GM18505 (cell line): ENCODE data around the gene ITPK1.

Source experiments
- ATAC-seq: cut with Tn5 transposase; IDR thresholded peaks from one replicate; pipeline ENCODE4 v1.9.1; 2021; ENCODE audit not compliant: unreplicated experiment
- POLR2A ChIP-seq: IDR thresholded peaks from 4 replicates; pipeline ENCODE4 v1.6.1; 2011; ENCODE audit warnings: borderline replicate concordance; ENCODE audit not compliant: insufficient read depth, insufficient read length; ENCODE audit errors: extremely low read depth

The ITPK1 gene

DNA sequence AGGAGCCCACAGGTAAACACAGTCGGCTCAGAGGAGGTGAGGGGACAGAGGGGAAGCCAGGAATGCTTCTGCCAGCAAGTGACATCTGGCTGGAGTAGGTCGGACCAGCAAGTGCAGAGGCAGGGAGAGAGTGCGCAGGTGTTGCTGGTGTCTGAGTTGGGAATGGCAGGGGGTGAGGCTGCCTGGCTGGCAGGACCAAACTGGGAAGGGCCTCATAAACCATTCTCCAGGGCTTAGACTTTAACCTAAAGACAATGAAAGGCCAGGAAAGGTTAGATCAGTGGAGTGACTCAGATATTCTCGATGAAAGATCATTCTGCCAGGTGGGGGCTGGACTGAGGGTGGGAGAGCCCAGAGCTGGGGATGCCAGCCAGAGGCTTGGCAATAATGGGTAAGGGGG, 66.4 kb downstream of the ITPK1 start:
- no peak for ATAC-seq
- no peak for TF ChIP-seq POLR2A

DNA sequence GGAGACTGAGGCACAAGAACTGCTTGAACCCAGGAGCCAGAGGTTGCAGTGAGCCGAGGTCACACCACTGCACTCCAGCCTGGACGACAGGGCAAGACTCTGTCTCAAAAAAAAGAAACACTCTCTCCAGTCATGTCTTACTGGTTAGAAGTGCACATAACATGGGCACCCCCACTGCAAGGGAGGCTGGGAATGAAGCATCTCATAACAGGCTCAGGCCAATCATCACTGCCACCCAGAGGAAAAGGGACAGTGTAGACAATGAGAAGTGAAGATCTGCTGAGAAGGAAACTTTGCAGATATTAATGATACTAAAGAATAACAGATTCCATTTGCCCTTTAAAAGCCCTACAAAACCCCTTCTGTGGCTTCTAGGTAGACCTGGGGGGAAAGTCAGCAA, 66.9 kb downstream of the ITPK1 start:
- no peak for ATAC-seq
- TF ChIP-seq POLR2A = no peak

DNA sequence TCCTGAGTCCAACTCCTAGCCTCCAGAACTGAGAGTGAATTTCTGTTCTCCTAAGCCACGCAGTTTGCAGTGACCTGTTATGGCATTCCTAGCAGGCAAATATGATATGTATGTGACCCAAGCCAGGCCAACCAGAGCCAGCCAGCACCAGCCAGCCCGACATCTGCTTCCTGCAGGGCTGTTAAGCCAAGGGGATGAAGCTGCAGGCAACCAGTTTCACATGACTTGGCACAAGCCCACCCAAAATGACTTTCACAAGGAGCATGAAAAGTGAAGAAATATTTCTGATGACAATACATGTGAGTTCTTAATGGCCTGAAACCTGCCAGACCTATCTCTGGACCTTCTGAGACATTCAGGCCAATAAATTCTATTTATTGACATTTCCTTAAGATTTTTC, 68.1 kb downstream of the ITPK1 start:
- no peak for TF ChIP-seq POLR2A
- no peak for ATAC-seq

DNA sequence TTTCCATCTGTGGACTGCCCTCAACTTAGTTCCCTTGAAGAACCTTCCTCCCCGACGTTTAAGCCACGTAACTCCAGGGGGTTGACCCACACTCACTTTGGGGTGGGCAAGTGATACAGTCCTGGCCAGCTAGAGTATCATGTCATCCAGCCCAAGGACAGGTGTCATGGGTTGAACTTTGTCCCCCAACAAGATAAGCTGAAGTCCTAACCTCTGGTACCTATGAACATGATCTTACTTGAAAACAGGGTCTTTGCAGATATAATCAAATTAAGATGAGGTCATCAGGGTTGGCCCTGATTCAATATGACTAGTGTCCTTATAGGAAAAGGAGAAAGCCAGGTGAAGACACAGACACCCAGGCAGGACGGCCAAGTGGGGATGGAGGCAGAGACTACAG, 68.6 kb downstream of the ITPK1 start:
- ATAC-seq = no peak
- TF ChIP-seq POLR2A = no peak

DNA sequence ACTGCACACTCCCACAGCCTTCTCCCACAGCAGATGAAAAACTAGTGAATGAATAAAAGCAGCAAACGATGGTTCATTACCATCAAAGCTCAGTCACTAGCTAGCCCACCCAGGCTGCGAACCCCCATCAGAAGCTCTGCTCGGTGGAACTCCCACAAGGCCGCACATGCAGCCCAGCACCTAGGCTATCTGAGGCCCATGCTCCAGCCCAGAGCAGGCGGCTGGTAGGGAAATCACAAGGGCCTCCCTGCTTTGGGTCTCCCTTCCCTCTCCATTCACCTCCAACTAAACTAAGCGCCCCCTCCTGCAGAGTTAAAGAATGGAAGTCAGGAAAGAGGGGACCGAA, 69.0 kb downstream of the ITPK1 start:
- TF ChIP-seq POLR2A = no peak
- ATAC-seq = no peak

DNA sequence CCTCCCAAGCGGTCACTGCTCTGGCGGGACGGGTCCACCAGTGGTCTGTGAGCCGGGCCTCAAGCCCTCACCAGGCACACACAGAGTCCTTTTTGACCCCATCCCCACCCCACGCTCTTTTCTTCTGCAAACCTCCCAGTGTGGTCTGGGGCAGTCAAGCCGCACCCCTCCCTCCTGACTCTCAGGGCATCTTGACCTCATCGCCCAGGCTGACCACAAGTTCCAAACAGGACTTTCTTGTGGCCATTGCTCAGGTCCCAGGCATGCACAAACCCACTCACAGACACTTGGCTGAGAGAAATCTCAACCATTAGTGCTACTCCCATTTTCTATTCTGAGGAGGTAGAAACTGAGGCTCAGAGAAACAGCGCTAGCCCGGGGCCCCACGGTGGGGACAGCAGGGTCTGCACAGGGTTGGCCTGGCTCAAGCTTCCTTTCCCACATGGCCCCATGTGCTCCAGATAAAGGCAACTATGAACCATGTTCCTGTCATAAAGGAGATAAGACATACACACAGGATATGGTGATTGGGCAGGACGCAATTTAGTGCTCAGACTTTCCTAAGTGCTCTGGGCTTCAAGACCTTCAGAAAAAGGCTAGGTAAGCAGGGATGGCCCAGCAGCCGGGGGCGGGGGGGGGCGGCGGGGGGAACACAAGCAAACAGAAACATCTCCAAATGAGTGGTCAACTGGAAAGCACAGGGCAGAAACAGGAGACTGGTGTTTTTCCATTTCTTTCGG, 69.6 kb downstream of the ITPK1 start:
- no peak for TF ChIP-seq POLR2A
- no peak for ATAC-seq

DNA sequence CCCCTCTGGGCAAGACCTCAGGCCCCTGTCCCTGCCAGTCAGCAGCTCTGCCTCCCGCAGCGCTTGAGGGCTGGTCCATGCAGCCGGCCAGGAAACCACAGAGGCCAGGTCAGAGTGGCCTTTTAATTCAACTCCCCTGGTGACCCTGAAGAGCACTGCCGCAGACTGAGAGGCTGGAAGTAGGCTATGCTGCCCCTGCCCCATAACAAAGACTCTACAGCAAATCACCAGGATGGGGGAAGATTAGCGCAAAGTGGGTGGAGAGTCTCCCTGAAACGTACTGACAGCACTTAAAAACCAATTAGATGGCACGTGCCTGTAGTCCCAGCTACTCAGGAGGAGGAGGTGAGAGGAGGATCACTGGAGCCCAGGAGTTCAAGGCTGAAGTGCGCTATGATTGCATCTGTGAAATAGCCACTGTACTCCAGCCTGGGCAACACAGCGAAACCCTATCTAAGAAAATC, 70.5 kb downstream of the ITPK1 start:
- no peak for TF ChIP-seq POLR2A
- ATAC-seq = no peak

DNA sequence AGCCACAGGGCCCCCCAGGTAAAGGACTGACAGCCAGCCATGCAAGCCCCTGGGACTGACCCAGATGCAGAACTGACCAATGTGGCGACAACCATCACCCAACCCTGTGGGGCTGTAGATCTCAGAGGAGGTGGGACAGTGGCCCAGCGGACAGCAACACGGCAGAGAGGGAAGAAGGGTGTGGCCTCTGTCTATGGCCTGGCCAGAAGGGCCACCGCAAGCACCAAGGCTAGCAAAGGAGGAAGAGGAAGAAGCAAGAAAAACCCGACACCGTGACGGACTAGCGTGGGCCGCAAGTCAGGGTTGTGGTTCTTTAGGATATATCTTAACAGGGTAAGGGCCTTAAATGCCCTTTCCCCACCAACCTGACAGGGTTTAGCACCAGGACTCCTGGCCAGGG, 71.2 kb downstream of the ITPK1 start:
- no peak for ATAC-seq
- no peak for TF ChIP-seq POLR2A

DNA sequence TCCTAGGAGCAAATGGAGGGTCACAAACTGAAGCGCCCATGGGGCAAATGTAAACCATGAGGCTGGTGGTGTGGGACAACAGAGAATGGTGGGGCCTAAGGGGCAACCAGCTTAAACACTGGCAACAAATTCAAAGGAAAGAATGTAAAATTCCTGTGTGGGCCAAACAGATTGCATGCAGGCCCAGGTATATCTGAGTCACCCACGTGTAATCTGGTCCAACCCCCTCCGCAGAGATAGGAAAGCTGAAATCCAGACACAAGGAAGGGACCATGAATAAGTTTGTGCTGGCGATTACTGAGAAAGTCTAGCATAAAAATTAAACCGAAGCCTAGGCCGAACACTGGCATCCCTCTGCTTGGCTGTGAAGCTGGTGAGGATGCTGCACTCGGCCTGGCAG, 71.6 kb downstream of the ITPK1 start:
- TF ChIP-seq POLR2A = no peak
- no peak for ATAC-seq

DNA sequence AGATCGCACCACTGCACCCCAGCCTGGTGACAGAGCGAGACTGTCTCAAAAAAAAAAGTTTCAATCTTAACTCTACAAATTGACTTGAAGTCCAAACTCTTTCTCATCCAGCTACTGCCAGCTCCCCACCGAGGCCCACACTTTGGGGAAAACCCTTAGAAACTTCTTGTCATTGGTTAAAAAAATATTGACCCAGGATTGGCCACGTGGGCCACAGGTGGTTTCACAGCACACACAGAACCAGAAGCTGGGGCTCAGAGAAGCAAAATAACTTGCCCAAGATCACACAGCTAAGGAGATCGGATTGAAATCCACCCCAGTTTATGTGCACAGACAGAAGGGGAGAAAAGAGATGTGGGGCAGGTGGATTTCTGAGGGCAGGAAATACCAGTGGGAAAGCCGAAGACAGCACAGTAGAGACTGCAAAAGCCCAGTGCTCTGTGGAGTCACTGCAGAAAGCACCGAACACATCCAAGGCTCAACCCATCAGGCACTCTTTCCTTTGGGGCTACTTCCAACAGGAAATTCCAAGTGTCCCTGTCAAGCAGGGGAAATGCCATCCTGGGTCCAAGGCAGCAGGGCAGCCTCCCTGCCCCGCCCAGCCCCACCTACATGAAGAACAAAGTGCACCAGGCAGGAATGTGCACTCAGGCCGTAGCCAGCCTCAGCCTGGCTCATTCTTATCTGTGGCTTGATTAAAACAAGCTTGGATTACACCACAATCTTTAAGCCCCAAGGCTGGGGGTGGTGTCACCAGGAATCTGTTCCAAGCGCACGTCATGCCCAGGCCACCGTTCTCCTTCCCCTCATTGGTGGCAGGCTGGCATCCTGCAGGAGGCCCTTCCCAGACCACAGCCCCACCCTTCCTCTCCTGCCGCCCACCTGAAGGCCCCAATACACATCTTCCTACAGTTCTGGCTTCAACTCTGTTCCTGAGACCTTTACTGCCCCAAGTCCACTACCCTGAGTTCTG, 72.5 kb downstream of the ITPK1 start:
- no peak for TF ChIP-seq POLR2A
- ATAC-seq = no peak

DNA sequence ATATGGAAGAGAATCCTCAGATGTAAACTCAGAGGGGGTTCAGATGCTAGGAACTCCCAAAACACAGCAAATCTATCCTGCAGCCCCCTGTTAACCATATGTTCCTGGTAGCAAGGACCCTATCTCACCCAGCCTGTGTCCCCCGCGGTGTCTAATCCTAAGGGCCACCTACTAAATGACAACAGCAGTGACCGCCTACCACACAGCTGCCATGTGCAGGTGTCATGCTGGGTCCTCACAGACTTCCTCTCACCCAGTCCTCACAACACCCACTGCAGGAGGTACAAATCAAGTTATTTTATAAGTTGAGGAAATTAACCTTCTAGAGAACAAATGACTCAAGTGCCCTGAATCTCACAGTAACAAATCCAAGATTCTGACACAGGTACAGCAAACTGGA, 73.9 kb downstream of the ITPK1 start:
- no peak for TF ChIP-seq POLR2A
- no peak for ATAC-seq

DNA sequence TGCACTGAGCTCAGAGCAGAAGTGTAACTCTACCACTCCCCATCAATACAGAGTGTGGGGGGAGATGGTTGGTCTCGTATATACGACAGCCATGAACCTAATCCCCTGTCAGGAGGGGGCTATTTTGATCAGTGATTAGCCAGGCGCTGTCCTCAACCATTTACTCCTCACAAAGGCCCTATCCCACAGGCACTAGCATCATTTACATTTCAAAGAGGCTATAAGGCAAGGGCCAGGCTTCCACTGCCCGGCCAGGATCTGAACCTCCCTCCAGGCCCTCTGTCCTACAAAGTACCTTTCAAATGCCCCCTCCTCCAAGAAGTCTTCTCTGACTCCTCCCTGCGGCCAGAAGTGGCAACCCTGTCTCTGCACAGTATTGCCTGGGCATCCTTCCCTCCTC, 74.7 kb downstream of the ITPK1 start:
- ATAC-seq = no peak
- TF ChIP-seq POLR2A = no peak

DNA sequence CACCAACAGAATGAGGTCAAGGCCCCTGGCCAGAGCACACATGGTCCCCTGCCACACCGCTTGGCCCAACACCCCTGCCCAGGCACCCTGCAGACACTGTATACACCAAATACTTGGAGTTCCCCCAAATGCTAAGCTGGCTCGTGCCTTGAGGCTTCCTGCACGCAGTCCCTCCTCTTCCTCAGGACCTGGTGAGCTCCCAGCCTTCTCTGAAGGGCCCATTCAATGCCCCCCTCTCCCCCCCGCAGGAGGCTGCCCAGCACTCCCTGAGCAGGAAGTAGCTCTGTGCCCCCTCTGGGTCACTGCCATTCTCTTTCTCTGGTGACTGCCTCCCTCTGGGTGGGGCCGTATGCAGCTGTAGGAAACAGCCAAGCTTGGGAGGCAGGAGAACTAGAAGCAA, 75.3 kb downstream of the ITPK1 start:
- no peak for ATAC-seq
- no peak for TF ChIP-seq POLR2A
